Prostate gland (tissue), 2 donors: ENCODE results near the gene OSBPL3. TPM values are rescaled to one million over a fixed set of nuclear protein-coding genes. Genes with fewer than 3 reads are reported as not detected.

ENCODE experiments used
- DNase-seq: peaks from one replicate; pipeline ENCODE4 v3.0.0-alpha.2; 2019; ENCODE audit warnings: low spot score
- H3K27ac ChIP-seq, 2 donors: fragments of 200-600 bp; sonication (generic); 2 replicates each; pipeline ENCODE4 v1.5.1; 2017 to 2019
- H3K27me3 ChIP-seq: fragments of 200-600 bp; sonication (generic); replicated peaks from 2 replicates; pipeline ENCODE4 v1.5.1; 2019; ENCODE audit not compliant: insufficient read depth
- H3K36me3 ChIP-seq, 2 donors: fragments of 200-600 bp; sonication (generic); 1 replicate in 1 of 2; 2 replicates in 1 of 2; pipeline versions ENCODE4 v1.5.1 to v1.8.1; 2017 to 2019
- H3K4me1 ChIP-seq: fragments of 200-600 bp; sonication (generic); replicated peaks from 2 replicates; pipeline ENCODE4 v1.5.1; 2019
- H3K4me3 ChIP-seq, 2 donors: fragments of 200-600 bp; sonication (generic); 2 replicates each; pipeline ENCODE4 v1.5.1; 2017 to 2019
- H3K9me3 ChIP-seq: fragments of 200-600 bp; sonication (generic); 2 replicates; pipeline ENCODE4 v1.5.1; 2017
- POLR2A ChIP-seq: fragments of 450-650 bp; IDR thresholded peaks from one replicate; pipeline ENCODE4 v1.6.1; 2016; ENCODE audit warnings: antibody characterized with exemption, mild to moderate bottlenecking
- POLR2AphosphoS5 ChIP-seq: sonication (generic); formaldehyde crosslinking; IDR thresholded peaks from one replicate; pipeline ENCODE4 v1.6.1; 2017; ENCODE audit warnings: antibody characterized with exemption
- WGBS: methylation state at CpG from one replicate; pipeline ENCODE4 v1.1.5; 2018; 5-methylcytosine and 5-hydroxymethylcytosine counted together
- intact Hi-C: fragments of 100-400 bp; cut with DNase I; formaldehyde crosslinking; loops from one replicate; pipeline ENCODE4 v1.14.2; 2022
- total RNA-seq, 2 donors: library from RNA; depleted of rRNA; stranded (reverse); fragments of >200 nt; gene quantifications; one replicate each; pipeline ENCODE4 v1.1.0, GENCODE V29; 2016
- TF ChIP-seq, protein P1 (sequence below), 4 experiments: fragments of 200-600 bp in 2 of 4; fragments of 450-650 bp in 2 of 4; sonication (generic) in 2 of 4; IDR thresholded peaks; 1 replicate in 3 of 4; 2 replicates in 1 of 4; pipeline ENCODE4 v1.5.1; 2016 to 2019; ENCODE audit warnings: antibody characterized with exemption in 4 of 4, mild to moderate bottlenecking in 2 of 4, moderate library complexity in 2 of 4

Gene OSBPL3
- total RNA-seq, 2 donors from 2014 or later, result 3.1 to 6.3 TPM

DNA sequence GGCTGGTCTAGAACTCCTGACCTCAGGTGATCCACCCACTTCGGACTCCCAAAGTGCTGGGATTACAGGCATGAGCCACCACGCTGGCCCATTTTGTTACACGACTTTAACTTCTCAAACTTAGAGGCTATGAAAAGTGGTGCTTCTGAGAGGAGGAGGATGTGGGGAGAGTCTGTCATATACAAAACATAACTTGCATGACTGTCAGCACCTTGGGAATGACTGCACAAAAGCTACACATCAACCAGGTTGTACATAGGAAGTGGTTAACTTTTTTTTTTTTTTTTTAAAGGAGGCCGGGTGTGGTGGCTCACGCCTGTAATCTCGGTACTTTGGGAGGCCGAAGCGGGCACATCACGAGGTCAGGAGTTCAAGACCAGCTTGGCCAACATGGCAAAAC lies 179.3 kb downstream of the OSBPL3 start:
- TF ChIP-seq POLR2AphosphoS5 (no peak), POLR2A (no peak)
- TF ChIP-seq, protein P1, sequence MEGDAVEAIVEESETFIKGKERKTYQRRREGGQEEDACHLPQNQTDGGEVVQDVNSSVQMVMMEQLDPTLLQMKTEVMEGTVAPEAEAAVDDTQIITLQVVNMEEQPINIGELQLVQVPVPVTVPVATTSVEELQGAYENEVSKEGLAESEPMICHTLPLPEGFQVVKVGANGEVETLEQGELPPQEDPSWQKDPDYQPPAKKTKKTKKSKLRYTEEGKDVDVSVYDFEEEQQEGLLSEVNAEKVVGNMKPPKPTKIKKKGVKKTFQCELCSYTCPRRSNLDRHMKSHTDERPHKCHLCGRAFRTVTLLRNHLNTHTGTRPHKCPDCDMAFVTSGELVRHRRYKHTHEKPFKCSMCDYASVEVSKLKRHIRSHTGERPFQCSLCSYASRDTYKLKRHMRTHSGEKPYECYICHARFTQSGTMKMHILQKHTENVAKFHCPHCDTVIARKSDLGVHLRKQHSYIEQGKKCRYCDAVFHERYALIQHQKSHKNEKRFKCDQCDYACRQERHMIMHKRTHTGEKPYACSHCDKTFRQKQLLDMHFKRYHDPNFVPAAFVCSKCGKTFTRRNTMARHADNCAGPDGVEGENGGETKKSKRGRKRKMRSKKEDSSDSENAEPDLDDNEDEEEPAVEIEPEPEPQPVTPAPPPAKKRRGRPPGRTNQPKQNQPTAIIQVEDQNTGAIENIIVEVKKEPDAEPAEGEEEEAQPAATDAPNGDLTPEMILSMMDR (IDR thresholded peaks at IDR 0.05), result no peak
- Histone ChIP-seq H3K4me1 (no peaks in the 10 kb centered on the region), H3K27ac (no peak overlapping the region), H3K36me3 (no peaks in the 10 kb centered on the region), H3K9me3 (no peaks in the 10 kb centered on the region), H3K4me3 (no peak overlapping the region), H3K27me3 (no peaks in the 10 kb centered on the region)
- intact Hi-C loops, result no loop called here
- WGBS, result 85% methylated on average over 9 of the region's 9 CpGs
- no peak for DNase-seq

DNA sequence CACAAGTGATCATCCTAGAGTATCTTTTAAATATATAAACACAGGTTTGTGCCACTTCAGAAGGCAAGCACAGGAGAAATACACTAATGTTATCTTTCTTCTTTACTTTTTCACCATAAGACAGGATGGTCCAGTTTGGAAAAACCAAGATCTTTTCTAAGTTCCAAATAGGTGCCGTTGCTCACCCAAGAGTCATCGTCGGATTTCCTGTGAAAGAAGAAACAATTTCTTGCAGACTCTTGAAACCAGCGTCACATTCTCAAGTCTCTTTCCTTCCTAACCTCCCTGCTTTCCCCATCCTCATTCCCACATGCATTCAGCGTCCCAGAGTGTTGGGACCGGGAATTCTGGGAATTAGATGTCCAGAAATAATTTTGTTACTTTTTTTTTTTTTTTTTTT lies 179.9 kb downstream of the OSBPL3 start:
- no peaks in the 10 kb centered on the region for H3K27me3 ChIP-seq
- no peaks in the 10 kb centered on the region for H3K9me3 ChIP-seq
- intact Hi-C loops, result no loop called here
- TF ChIP-seq POLR2AphosphoS5 (no peak), POLR2A (no peak)
- TF ChIP-seq, protein P1 (IDR thresholded peaks at IDR 0.05), result no peak
- no peaks in the 10 kb centered on the region for H3K4me1 ChIP-seq
- no peak overlapping the region for H3K27ac ChIP-seq
- 97% methylated on average over 6 of the region's 6 CpGs for WGBS
- H3K36me3 ChIP-seq, result no peaks in the 10 kb centered on the region
- DNase-seq, result no peak
- no peak overlapping the region for H3K4me3 ChIP-seq

DNA sequence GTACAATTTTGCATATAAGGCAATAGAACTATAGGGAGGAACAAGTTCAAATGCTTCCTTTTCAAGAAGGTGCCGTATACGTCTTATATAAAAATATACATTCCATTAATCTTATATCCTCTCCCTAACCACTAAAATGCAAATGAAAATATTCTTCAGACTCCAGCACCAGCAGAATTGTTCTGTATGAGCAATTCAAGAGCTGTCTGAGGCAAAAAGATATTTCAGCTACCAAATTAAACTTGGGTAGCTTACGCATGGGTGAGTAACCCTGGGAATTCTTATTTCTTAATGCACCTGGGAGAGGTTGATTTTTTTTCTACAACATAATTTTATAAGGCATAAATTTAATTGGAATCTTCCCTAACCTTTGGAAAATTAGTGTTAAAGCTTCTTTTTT lies 180.5 kb downstream of the OSBPL3 start:
- no peak for DNase-seq
- WGBS, result 92% methylated on average over 3 of the region's 3 CpGs
- no peak overlapping the region for H3K4me3 ChIP-seq
- H3K27me3 ChIP-seq, result no peaks in the 10 kb centered on the region
- intact Hi-C loops, result no loop called here
- no peak overlapping the region for H3K27ac ChIP-seq
- H3K4me1 ChIP-seq, result no peaks in the 10 kb centered on the region
- H3K36me3 ChIP-seq, result no peaks in the 10 kb centered on the region
- TF ChIP-seq, protein P1 (IDR thresholded peaks at IDR 0.05), result no peak
- TF ChIP-seq POLR2AphosphoS5, result no peak
- no peak for TF ChIP-seq POLR2A
- H3K9me3 ChIP-seq, result no peaks in the 10 kb centered on the region

DNA sequence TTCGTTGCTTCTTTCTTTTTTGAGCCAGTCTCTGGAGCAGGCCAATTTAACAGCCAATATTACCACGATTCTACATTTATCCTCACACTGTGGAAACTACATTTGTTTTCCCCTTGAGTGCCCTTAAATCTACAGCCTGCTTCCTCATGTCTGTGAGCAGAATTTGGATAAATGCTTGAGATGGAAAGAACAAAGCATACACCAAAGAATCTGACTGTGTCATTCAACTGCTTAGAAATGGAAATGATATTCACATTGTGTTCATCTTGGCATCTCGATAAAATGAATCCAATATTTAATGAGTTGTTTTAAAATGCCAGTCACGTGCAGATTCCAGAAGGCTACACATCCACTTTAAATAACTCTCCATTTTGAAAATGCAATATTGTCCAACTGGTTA lies 181.7 kb downstream of the OSBPL3 start:
- no peak for TF ChIP-seq POLR2A
- TF ChIP-seq, protein P1 (IDR thresholded peaks at IDR 0.05), result no peak
- no peak for TF ChIP-seq POLR2AphosphoS5
- DNase-seq, result no peak
- Histone ChIP-seq H3K4me3 (no peak overlapping the region), H3K36me3 (no peaks in the 10 kb centered on the region), H3K9me3 (no peaks in the 10 kb centered on the region), H3K27me3 (no peaks in the 10 kb centered on the region), H3K27ac (no peak overlapping the region), H3K4me1 (no peaks in the 10 kb centered on the region)
- 83% methylated on average over 4 of the region's 4 CpGs for WGBS
- intact Hi-C loops, result no loop called here

DNA sequence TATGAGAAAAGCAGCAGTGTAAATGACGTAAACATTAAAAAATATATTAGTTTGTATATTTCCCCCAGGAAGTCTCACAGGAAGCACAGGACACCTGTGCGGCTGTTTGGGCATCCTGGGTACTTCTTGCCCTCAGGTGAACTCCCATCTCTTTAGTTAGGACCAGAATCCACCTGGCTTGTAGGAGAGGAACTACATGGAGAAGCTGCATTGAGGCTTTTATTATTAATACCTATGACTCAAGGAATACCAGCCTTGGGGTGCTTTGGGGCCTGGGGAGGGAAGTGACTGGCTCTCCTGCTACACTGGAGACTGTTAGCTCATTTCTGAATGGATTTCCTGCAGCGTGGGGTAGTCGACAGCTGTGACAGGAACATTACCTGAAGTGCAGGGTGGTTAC lies 182.7 kb downstream of the OSBPL3 start:
- TF ChIP-seq, protein P1 (IDR thresholded peaks at IDR 0.05), result no peak
- TF ChIP-seq POLR2AphosphoS5 (no peak), POLR2A (no peak)
- no peak for DNase-seq
- intact Hi-C loops, result no loop called here
- H3K36me3 ChIP-seq, result no peaks in the 10 kb centered on the region
- H3K4me1 ChIP-seq, result no peaks in the 10 kb centered on the region
- no peaks in the 10 kb centered on the region for H3K9me3 ChIP-seq
- WGBS, result 90% methylated on average over 4 of the region's 4 CpGs
- no peak overlapping the region for H3K4me3 ChIP-seq
- H3K27ac ChIP-seq, result no peak overlapping the region
- H3K27me3 ChIP-seq, result no peaks in the 10 kb centered on the region
